CD4-positive, alpha-beta T cell treated with Interleukin-6 at 100 ng/mL for 8 hours (primary cell): ENCODE measurements around the gene PRL.

Experiments
- DNase-seq: peaks from one replicate; pipeline ENCODE4 v3.0.0-alpha.2; 2020; ENCODE audit warnings: mixed read lengths, low spot score

The PRL gene

GRCh38 chr6:22294301-22294700 lies 2.5 kb downstream of the PRL start:
- DNase-seq: no peak

DNA sequence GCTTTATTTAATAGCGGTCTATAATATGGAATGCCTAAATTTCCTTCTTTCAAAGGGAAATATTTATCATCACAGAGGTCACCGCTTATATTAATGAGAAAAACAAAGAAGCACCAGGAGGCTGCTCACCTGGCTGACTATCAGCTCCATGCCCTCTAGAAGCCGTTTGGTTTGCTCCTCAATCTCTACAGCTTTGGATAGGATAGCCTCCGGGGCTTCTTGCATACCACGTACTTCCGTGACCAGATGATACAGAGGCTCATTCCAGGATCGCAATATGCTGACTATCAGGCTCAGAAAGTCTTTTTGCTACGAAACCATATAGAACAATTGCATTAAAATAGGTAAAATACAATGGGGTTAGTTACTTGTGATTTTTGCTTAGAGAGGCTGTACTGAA lies 6.8 kb downstream of the PRL start:
- no peak for DNase-seq

DNA sequence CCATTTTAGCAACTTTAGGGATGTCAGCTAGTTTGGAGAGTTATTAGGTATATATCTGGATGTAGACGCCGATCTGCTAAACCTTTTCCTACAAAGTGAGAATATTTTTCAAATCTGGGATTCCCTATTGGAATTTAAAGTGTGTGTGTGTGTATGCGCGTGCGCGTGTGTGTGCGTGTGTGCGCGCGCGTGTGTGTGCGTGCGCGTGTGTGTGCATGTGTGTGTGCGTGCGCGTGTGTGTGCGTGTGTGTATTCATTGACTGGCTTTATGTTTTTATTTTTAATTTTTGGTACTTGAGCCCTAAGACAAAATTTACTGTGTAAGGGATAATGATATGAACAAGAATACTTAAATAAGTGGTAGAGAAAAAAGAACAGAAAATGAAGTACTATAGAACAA lies 8.1 kb downstream of the PRL start:
- no peak for DNase-seq

- no peak for DNase-seq
Measured at GRCh38 chr6:22284666-22285065, 12.2 kb downstream of the PRL start.

GRCh38 chr6:22281341-22282085 lies 15.3 kb downstream of the PRL start:
- DNase-seq: no peak

DNA sequence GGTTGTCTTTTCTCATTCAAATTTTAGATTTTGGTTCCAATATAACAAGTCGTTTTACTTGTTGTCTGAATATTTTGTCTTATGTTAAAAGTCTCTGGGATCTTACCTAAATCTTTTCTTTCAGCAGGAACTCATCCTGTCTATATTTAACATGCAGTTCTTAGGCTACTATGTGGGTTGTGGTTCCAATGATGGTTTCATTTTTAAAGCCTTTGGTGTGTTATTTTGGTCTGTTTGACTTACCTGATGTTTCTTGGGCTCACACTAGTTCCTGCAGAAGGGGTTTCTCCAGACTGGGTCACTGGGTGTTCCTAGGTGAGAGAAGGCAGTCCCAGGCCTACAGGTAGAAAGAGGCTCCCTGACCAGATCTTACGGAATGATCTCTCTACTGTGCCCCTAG lies 17.4 kb downstream of the PRL start:
- DNase-seq: no peak

DNA sequence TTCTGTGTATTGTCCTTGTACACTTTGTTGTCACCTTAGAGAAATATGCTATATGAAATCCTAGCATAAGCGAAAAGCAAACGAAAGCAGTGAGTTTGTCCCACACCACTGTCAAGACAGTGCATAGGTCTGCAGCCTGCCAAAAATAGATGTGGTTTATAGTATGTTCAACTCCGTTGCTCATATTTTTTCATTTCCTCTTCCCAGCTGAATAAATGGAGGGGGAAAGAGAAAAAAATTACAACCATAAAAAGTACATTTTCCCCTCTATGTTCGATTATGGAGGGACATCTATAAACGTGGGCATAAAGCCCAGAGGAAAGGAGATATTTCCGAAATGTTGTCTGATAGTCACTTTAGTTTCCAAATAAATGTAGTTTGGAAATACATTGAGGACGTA lies 25.8 kb downstream of the PRL start:
- DNase-seq: no peak

DNA sequence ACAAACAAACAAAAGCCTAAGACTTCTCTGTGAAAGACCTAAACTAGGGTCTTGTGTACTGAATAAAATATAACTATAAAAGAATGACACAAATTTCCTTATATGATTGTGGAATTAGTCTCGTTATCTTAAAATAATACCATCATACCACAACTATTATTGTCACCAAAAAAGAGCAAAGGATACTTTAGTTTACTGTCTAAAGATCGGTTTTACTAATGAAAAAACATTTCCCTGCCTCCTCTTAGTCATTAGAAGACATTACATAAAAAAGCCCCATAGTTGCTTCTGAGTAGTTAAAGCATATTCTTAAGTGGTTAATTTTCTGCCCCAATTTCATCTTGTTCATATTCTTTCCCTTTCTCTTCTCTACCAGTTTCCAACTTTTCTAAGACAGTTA lies 33.1 kb downstream of the PRL start:
- DNase-seq: no peak

DNA sequence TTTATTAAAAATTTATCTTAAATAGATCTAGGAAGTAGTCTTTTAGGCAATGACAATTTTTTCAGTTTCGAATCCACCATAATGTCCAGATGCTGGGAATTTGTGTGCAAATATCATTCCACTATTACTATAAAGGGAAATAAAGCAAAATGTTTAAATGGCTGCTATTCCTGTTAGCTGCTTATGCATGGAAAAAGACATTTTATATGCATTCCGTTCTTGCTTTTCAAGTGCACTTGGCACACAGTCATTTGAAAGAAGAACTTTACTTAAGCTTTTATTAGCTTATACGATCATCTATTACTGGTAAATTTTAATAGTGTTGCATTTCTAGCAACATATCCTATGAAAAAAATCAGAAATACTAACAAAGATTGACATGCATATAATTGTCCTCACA lies 42.0 kb downstream of the PRL start:
- no peak for DNase-seq

DNA sequence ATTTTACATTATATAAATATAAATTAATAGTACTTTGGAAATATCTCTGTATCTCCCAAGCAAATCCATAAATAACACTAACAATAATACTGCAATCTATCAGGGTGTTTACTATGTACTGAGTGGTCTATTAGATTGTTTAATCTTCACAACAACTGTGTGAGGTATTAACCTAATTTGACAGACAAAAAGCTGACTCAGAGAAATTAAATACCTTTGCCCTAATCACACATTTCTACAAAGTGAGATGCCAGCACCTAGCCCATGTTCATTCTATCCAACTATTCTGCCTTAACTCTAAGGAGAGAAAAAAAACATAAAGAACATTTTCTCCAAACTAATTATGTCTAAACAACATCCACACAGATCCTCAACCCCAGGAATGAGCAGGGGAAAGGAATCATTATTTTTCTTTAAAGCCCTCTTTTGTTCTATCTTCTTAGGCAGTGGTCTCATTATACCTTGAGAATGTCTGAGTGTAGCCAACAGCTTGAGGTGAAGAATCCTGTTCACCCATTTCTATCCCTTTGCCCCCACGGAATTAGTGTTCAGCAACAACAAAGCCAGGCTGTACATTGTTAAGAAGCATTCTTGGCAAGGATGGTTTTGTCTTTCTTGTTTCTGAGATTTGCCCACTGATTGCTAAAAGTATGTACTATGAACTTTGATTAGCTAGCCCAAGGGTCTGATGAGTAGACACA lies 42.7 kb downstream of the PRL start:
- no peak for DNase-seq

- no peak for DNase-seq
Measured at GRCh38 chr6:22251348-22251747, 45.5 kb downstream of the PRL start.

DNA sequence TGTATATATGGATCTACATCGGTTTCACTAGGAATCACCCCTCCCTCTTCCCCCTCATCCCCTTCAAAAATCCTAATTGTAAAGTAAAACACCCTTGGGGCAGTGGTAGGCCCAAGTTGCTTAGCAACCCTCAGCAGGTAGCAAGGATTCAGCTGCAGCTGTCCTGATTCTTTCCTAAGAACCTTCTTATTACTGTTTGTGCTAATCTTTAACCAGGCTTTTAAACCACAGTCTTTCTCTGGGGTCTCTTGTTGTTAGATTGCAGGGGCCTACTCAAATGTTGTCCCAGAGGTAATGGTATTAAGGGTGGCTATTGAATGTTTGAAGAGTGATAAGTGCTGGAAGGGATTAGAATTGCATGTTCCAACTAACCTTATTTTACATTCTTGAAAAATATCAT lies 46.4 kb downstream of the PRL start:
- no peak for DNase-seq

- no peak for DNase-seq
Measured at GRCh38 chr6:22249711-22250350, 47.0 kb downstream of the PRL start.

- DNase-seq: no peak
Measured at GRCh38 chr6:22248513-22249308, 48.1 kb downstream of the PRL start.

- no peak for DNase-seq
Measured at GRCh38 chr6:22247916-22248482, 48.8 kb downstream of the PRL start.

DNA sequence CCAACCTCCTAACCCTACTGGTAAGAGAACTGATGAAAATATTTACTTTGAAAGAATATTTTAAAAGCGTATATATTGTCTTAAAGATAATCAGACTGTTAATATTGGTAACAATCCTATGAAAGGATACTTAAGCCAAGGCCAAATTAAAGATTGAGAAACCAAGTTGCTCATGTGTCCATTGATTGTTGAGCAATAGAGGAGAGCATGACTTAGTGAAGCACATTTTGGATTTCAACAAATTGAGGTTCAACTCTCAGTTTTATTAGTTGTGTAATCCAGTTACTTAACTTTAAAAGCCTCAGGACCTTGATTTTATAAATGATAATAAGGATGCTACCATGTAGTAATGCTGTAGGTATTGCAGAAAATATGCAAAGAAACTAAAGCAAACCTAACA lies 56.8 kb downstream of the PRL start:
- no peak for DNase-seq

DNA sequence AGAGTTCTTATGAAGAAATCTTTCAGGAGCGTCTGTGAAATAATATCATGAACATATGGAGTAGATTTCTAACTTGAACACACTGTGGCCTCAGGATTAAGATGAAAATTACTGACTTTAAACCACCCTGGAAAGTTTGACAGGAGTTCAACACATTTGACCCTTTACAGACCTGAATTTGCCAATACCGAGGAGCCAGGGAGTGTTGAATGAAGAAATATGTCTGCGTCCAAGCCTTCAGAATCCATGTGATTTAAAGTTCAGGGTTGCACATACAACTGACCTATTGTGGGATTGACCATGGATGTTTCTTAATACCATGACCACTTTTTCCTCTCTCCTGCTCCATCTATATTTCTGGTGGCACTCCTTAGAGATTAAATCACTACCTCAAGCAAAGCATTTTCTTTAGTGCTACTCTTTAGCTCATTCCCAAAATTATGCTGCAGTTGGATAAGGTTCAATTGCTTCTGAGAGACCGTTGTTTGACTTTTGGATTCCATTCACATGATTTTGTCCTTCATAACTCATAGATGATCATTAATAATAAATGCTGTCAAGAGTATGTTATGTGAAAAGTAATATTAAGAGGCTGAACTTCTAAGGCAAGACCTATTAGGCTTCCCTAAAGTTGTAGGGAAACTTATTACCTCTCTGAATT lies 57.4 kb downstream of the PRL start:
- no peak for DNase-seq

GRCh38 chr6:22238861-22239260 lies 58.0 kb downstream of the PRL start:
- DNase-seq: no peak

GRCh38 chr6:22237526-22237925 lies 59.3 kb downstream of the PRL start:
- DNase-seq: no peak
